ENCODE results near the gene OPA3.

Gene OPA3

GRCh38 chr19:45607071-45608029 lies 22.7 kb upstream of the OPA3 start:
- H3K4me1 Mint-ChIP-seq, result peaks cover 13% of the 10 kb centered on the region
- H3K4me3 Mint-ChIP-seq, result peak overlapping the region; percentile 27
- peak; percentile 42 to 64 for DNase-seq (ENCODE audit: low spot score in 2 of 2)
- H3K36me3 Mint-ChIP-seq, result peaks cover 51% of the 10 kb centered on the region
- peak; percentile 58 for ATAC-seq
- peak overlapping the region; percentile 92 for H3K27ac Mint-ChIP-seq
- no peaks in the 10 kb centered on the region for H3K9me3 Mint-ChIP-seq

GRCh38 chr19:45601524-45602374 lies 17.1 kb upstream of the OPA3 start, which contains the start of gene GPR4:
TSS of gene GPR4 (minus strand) at chr19:45602212. CDS start at chr19:45591866, 10,346 bp downstream.
- DNase-seq (ENCODE audit: low spot score in 2 of 2), result no peak
- no peaks in the 10 kb centered on the region for H3K9me3 Mint-ChIP-seq
- peaks cover 49% of the 10 kb centered on the region for H3K4me1 Mint-ChIP-seq
- H3K27ac Mint-ChIP-seq, result no peak within 1 kb of the TSS
- peak within 1 kb of the TSS; percentile 6 for H3K4me3 Mint-ChIP-seq
- H3K36me3 Mint-ChIP-seq, result no peaks in the 10 kb centered on the region
- ATAC-seq, result peak; percentile 31

- no peak for ATAC-seq
- no peak for DNase-seq (ENCODE audit: low spot score in 2 of 2)
- peaks cover 49% of the 10 kb centered on the region for H3K4me1 Mint-ChIP-seq
- H3K4me3 Mint-ChIP-seq, result peak overlapping the region; percentile 6
- H3K27ac Mint-ChIP-seq, result no peak overlapping the region
- no peaks in the 10 kb centered on the region for H3K9me3 Mint-ChIP-seq
- no peaks in the 10 kb centered on the region for H3K36me3 Mint-ChIP-seq
Measured at GRCh38 chr19:45601115-45601514, 16.5 kb upstream of the OPA3 start.

GRCh38 chr19:45600340-45600885 lies 15.8 kb upstream of the OPA3 start:
- no peak for ATAC-seq
- H3K36me3 Mint-ChIP-seq, result no peaks in the 10 kb centered on the region
- H3K4me3 Mint-ChIP-seq, result no peak overlapping the region
- no peak for DNase-seq (ENCODE audit: low spot score in 2 of 2)
- H3K9me3 Mint-ChIP-seq, result no peaks in the 10 kb centered on the region
- H3K4me1 Mint-ChIP-seq, result peaks cover 49% of the 10 kb centered on the region
- no peak overlapping the region for H3K27ac Mint-ChIP-seq

GRCh38 chr19:45599286-45599685 lies 14.7 kb upstream of the OPA3 start:
- no peaks in the 10 kb centered on the region for H3K36me3 Mint-ChIP-seq
- ATAC-seq, result no peak
- no peak for DNase-seq (ENCODE audit: low spot score in 2 of 2)
- peaks cover 49% of the 10 kb centered on the region for H3K4me1 Mint-ChIP-seq
- no peak overlapping the region for H3K4me3 Mint-ChIP-seq
- H3K9me3 Mint-ChIP-seq, result no peaks in the 10 kb centered on the region
- no peak overlapping the region for H3K27ac Mint-ChIP-seq

- H3K27ac Mint-ChIP-seq, result peak overlapping the region; percentile 43
- peaks cover 2% of the 10 kb centered on the region for H3K36me3 Mint-ChIP-seq
- peak; percentile 52 for ATAC-seq
Measured at GRCh38 chr19:45598267-45599001, 13.8 kb upstream of the OPA3 start.

GRCh38 chr19:45597425-45598111 lies 13.0 kb upstream of the OPA3 start:
- Mint-ChIP-seq H3K36me3 (peaks cover 6% of the 10 kb centered on the region), H3K9me3 (no peaks in the 10 kb centered on the region), H3K27ac (peak overlapping the region; percentile 43), H3K4me1 (peaks cover 48% of the 10 kb centered on the region), H3K4me3 (peak overlapping the region; percentile 58)
- DNase-seq (ENCODE audit: low spot score in 2 of 2) (no peak), ATAC-seq (no peak)

More at GRCh38 chr19:45598267-45599001, 13.8 kb upstream of the OPA3 start:
- peak overlapping the region; percentile 58 for H3K4me3 Mint-ChIP-seq
- no peaks in the 10 kb centered on the region for H3K9me3 Mint-ChIP-seq
- DNase-seq (ENCODE audit: low spot score in 2 of 2), result no peak
- H3K4me1 Mint-ChIP-seq, result peaks cover 49% of the 10 kb centered on the region

- no peak overlapping the region for H3K4me3 Mint-ChIP-seq
- H3K36me3 Mint-ChIP-seq, result peaks cover 6% of the 10 kb centered on the region
- no peak overlapping the region for H3K27ac Mint-ChIP-seq
- DNase-seq (ENCODE audit: low spot score in 2 of 2), result no peak
- no peaks in the 10 kb centered on the region for H3K9me3 Mint-ChIP-seq
- H3K4me1 Mint-ChIP-seq, result peaks cover 48% of the 10 kb centered on the region
- ATAC-seq, result no peak
Measured at GRCh38 chr19:45595814-45596213, 11.2 kb upstream of the OPA3 start.

- ATAC-seq, result no peak
- Mint-ChIP-seq H3K27ac (no peak overlapping the region), H3K4me1 (peaks cover 32% of the 10 kb centered on the region)
Measured at GRCh38 chr19:45593520-45593919, 8.9 kb upstream of the OPA3 start.

GRCh38 chr19:45592366-45592765 lies 7.8 kb upstream of the OPA3 start:
- no peak for ATAC-seq
- Mint-ChIP-seq H3K4me1 (peaks cover 22% of the 10 kb centered on the region), H3K9me3 (no peaks in the 10 kb centered on the region), H3K36me3 (peaks cover 6% of the 10 kb centered on the region), H3K27ac (no peak overlapping the region), H3K4me3 (no peak overlapping the region)
- no peak for DNase-seq (ENCODE audit: low spot score in 2 of 2)

More at GRCh38 chr19:45593520-45593919, 8.9 kb upstream of the OPA3 start:
- Mint-ChIP-seq H3K9me3 (no peaks in the 10 kb centered on the region), H3K36me3 (peaks cover 6% of the 10 kb centered on the region), H3K4me3 (no peak overlapping the region)
- DNase-seq (ENCODE audit: low spot score in 2 of 2), result no peak

GRCh38 chr19:45591638-45592005 lies 7.0 kb upstream of the OPA3 start:
- Mint-ChIP-seq H3K36me3 (peaks cover 6% of the 10 kb centered on the region), H3K27ac (peak overlapping the region; percentile 61), H3K4me3 (no peak overlapping the region), H3K9me3 (no peaks in the 10 kb centered on the region), H3K4me1 (peaks cover 18% of the 10 kb centered on the region)
- no peak for ATAC-seq
- no peak for DNase-seq (ENCODE audit: low spot score in 2 of 2)

GRCh38 chr19:45591004-45591637 lies 6.5 kb upstream of the OPA3 start:
- peaks cover 18% of the 10 kb centered on the region for H3K4me1 Mint-ChIP-seq
- no peak overlapping the region for H3K4me3 Mint-ChIP-seq
- ATAC-seq, result peak; percentile 65
- H3K9me3 Mint-ChIP-seq, result no peaks in the 10 kb centered on the region
- peaks cover 6% of the 10 kb centered on the region for H3K36me3 Mint-ChIP-seq
- H3K27ac Mint-ChIP-seq, result peak overlapping the region; percentile 61
- peak in 1 of 2 donors; percentile 64 for DNase-seq (ENCODE audit: low spot score in 2 of 2)

- Mint-ChIP-seq H3K4me1 (peaks cover 18% of the 10 kb centered on the region), H3K9me3 (no peaks in the 10 kb centered on the region), H3K4me3 (no peak overlapping the region), H3K27ac (peak overlapping the region; percentile 61), H3K36me3 (peaks cover 6% of the 10 kb centered on the region)
- ATAC-seq (no peak), DNase-seq (ENCODE audit: low spot score in 2 of 2) (no peak)
Measured at GRCh38 chr19:45590300-45591003, 5.8 kb upstream of the OPA3 start.

Data from stimulated activated effector memory CD8-positive, alpha-beta T cell treated with anti-CD3 and anti-CD28 coated beads, Interleukin-12 subunit alpha, Interleukin-12 subunit beta, amount 100 ng/mL, for 72 hours (primary cell).